Adrenal gland (tissue), 12 donors: ENCODE measurements around the gene CORO2B. TPM values are rescaled to one million over a fixed set of nuclear protein-coding genes. Genes with fewer than 3 reads are reported as not detected.

ENCODE experiments used
- DNase-seq, 7 donors: peaks; one replicate each; pipeline ENCODE4 v3.0.0-alpha.2; 2019 to 2020
- H3K27ac ChIP-seq, 5 donors: fragments of 200-600 bp; sonication (generic) in 4 of 5; 1 replicate in 3 of 5; 2 replicates in 2 of 5; pipeline versions ENCODE4 v1.5.1 to v1.8.0; 2016 to 2020; ENCODE audit warnings: mild to moderate bottlenecking in 1 of 5
- H3K27me3 ChIP-seq: fragments of 200-600 bp; 2 replicates; pipeline ENCODE4 v1.8.0; 2021
- H3K36me3 ChIP-seq, 2 donors: fragments of 200-600 bp; replicated peaks in 1 of 2; 1 replicate in 1 of 2; 2 replicates in 1 of 2; pipeline versions ENCODE4 v1.5.1 to v1.8.0; 2018 to 2022
- H3K4me1 ChIP-seq, 2 donors: fragments of 200-600 bp; replicated peaks in 1 of 2; 1 replicate in 1 of 2; 2 replicates in 1 of 2; pipeline versions ENCODE4 v1.5.1 to v1.8.0; 2018 to 2021
- H3K4me3 ChIP-seq, 4 donors: fragments of 200-600 bp; sonication (generic) in 3 of 4; one replicate each; pipeline ENCODE4 v1.5.1; 2016 to 2018
- H3K9me3 ChIP-seq, 3 donors: fragments of 200-600 bp; sonication (generic) in 1 of 3; replicated peaks in 1 of 3; 1 replicate in 2 of 3; 2 replicates in 1 of 3; pipeline versions ENCODE4 v1.5.1 to v1.8.0; 2016 to 2021
- POLR2A ChIP-seq, 2 donors: fragments of 450-650 bp; IDR thresholded peaks; one replicate each; pipeline ENCODE4 v1.6.1; 2017; ENCODE audit warnings: antibody characterized with exemption in 2 of 2, mild to moderate bottlenecking in 2 of 2, moderate library complexity in 1 of 2
- WGBS, 4 donors: extraction: QIAGEN DNeasy Blood & Tissue Kit in 2 of 4; methylation state at CpG; one replicate each; pipeline versions ENCODE4 v1.1.5 to v1.1.7; 2013 to 2017; 5-methylcytosine and 5-hydroxymethylcytosine counted together
- intact Hi-C, 2 donors: fragments of 100-400 bp; cut with DNase I; formaldehyde crosslinking; loops; one replicate each; pipeline versions ENCODE4 v1.14.1 to v1.15.0; 2022 to 2023
- polyA plus RNA-seq, 3 donors: library from polyadenylated mRNA; stranded (reverse); fragments of 200-250 nt in 2 of 3; fragments of 350-450 nt in 1 of 3; fragmentation: Illumina TruSeq in 1 of 3; extraction: RNeasy Lipid Tissue Mini Kit (QIAGEN cat#74804) in 1 of 3; gene quantifications; one replicate each; pipeline ENCODE4 v1.2.3, GENCODE V29; 2013 to 2014
- total RNA-seq, 9 donors: library from RNA; depleted of rRNA in 4 of 9; stranded (reverse); fragments of >200 nt in 4 of 9; fragments of 120-200 nt in 1 of 9; fragmentation: NEBNext Ultra II Directional in 1 of 9; extraction: Animal tissue kit (Norgen Biotek cat#: 25700) in 1 of 9; gene quantifications; one replicate each; pipeline versions ENCODE4 v1.1.0 to v1.2.4, GENCODE V29; 2013 to 2023
- TF ChIP-seq, protein P1 (sequence below), 6 experiments: fragments of 450-650 bp in 4 of 6; fragments of 200-600 bp in 2 of 6; sonication (generic) in 1 of 6; IDR thresholded peaks; 1 replicate in 5 of 6; 2 replicates in 1 of 6; pipeline versions ENCODE4 v1.5.1 to v1.8.0; 2016 to 2021; ENCODE audit warnings: antibody characterized with exemption in 6 of 6, mild to moderate bottlenecking in 2 of 6, moderate library complexity in 1 of 6
- donor health status: healthy with polysubstance abuse.
- donor health status: Bipolar disorder and iron deficiency.
- donor health status: DM: yes; HTN: yes; CAD: no.
- donor health status: DM: no; HTN: no; CAD: no.
- donor health status: DM: no; HTN: no; CAD: no.
- donor health status: DM: yes; HTN: yes; CAD: no.

Gene CORO2B
- total and polyA plus RNA-seq, 12 donors: 2.8 to 8.4 (median 4.3) TPM

DNA sequence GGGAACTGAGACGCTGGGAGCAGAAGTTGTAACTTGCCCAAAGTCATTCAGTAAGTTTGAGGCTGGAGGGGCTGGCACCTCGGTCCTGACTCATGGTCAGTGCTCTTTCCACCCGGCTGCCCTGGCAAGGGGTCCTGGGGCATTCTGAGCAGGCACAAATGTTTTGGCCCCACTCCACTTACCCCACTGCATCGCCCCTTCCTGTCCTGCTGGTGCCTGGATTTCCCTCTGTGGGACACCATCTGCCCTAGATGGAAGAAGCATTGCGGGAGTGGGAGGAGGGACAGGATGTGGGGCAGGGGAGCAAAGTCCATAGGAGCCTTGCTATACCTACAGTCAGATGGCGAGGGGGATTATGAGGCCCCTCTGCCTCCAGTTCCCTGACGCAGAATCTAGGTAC is 4.5 kb downstream of the CORO2B start:
- peak overlapping the region in 1 of 5 donors; percentile 22 for H3K27ac ChIP-seq
- 70 to 89% (median 84%) methylated on average over 5 to 7 of the region's 7 CpGs for WGBS, 4 donors
- TF ChIP-seq, protein P1, sequence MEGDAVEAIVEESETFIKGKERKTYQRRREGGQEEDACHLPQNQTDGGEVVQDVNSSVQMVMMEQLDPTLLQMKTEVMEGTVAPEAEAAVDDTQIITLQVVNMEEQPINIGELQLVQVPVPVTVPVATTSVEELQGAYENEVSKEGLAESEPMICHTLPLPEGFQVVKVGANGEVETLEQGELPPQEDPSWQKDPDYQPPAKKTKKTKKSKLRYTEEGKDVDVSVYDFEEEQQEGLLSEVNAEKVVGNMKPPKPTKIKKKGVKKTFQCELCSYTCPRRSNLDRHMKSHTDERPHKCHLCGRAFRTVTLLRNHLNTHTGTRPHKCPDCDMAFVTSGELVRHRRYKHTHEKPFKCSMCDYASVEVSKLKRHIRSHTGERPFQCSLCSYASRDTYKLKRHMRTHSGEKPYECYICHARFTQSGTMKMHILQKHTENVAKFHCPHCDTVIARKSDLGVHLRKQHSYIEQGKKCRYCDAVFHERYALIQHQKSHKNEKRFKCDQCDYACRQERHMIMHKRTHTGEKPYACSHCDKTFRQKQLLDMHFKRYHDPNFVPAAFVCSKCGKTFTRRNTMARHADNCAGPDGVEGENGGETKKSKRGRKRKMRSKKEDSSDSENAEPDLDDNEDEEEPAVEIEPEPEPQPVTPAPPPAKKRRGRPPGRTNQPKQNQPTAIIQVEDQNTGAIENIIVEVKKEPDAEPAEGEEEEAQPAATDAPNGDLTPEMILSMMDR (IDR thresholded peaks at IDR 0.05): no peak
- TF ChIP-seq POLR2A (IDR thresholded peaks at IDR 0.05): no peak
- no peak overlapping the region for H3K4me3 ChIP-seq
- no peaks in the 10 kb centered on the region for H3K36me3 ChIP-seq
- peaks cover 0 to 18% of the 10 kb centered on the region in 2 donors for H3K4me1 ChIP-seq
- no peaks in the 10 kb centered on the region for H3K9me3 ChIP-seq
- no peak for DNase-seq
- intact Hi-C loops: no loop called here
- peaks cover 10% of the 10 kb centered on the region for H3K27me3 ChIP-seq

DNA sequence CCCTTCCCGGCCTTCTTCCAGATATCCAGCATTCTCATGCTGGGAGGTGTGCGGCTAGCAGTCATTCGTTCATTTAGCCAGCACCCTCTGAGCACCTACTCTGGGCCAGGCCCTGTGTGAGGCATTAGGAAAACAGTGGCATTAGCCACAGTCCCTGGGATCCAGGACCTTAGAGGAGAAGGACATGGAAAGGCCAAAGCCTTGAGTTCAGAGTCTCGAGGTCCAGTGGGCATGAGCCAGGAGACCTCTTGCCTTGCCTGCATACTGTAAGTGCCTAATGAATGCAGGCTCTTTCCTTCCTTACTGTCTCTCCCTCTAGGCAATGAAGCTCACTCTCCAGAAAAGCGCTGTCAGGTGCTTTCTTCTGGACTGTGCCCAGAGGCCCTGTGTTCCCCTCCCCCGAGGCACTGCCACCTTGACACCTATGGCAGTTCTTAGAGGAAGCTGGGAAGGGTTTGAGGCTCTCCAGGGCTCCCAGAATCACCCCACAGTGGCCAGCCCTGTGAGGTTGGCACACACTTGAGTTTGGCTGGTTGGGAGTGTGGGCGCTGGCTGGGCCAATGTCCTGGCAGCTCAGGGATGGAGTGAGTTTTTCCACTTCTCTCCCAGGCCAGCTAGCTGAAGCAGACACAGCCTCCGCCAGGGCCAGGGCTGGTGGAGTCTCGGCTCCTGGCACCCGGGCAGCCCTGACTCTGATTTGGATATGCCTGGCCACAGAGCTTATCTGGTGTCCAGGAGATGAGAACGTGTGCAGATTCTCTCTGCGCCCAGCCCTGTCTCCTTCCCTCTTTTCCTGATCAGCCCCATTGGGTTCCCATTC is 5.4 kb downstream of the CORO2B start:
- Histone ChIP-seq H3K27ac (peak overlapping the region in 1 of 5 donors; percentile 82), H3K36me3 (no peaks in the 10 kb centered on the region), H3K4me3 (no peak overlapping the region), H3K4me1 (peaks cover 0 to 15% of the 10 kb centered on the region in 2 donors), H3K27me3 (peaks cover 6% of the 10 kb centered on the region), H3K9me3 (no peaks in the 10 kb centered on the region)
- WGBS, 4 donors: 89 to 90% (median 89%) methylated on average over 5 to 12 of the region's 12 CpGs
- TF ChIP-seq POLR2A (IDR thresholded peaks at IDR 0.05): no peak
- TF ChIP-seq, protein P1 (IDR thresholded peaks at IDR 0.05): no peak
- no peak for DNase-seq
- intact Hi-C loops: no loop called here

DNA sequence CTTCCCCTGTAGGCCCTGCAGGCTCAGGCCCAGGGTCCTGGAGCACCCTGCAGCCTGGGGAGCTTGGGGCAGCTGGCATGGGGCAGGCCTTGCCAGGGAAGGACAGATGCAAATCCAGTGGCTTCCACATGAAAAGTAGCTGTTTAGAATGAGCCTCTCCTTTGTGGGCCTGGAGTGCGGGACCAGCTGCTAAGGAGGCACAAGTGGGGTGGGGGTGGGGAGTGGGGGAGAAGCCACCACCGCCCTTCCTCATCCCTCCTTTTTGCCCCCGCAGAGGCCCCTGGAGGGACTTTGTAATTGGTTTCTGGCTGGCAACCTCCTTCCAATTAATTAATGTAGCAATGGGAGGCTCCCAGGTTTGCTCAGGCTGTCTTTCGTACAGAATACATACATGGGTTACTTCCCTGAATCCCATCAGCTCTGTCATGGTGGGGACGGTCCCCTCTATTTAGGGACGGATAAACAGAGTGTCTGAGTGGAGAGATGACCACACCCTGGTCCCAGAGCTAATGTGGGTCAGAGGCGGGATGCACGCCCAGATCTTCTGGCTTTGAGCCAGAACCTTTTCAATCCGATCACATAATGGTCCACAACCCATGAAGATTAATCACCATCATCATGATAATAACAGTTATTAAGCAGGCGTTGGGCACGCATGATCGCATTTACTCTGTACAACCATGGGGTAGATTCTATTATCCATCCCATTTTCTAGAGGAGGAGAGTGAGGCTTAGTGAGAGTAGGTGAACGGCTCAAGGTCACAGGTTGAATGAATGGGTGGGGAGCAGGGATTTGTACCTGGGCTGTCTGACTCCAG is 6.2 kb downstream of the CORO2B start:
- no peaks in the 10 kb centered on the region for H3K27me3 ChIP-seq
- WGBS, 4 donors: 78 to 84% (median 82%) methylated on average over 12 to 13 of the region's 13 CpGs
- no peaks in the 10 kb centered on the region for H3K36me3 ChIP-seq
- DNase-seq: no peak
- H3K9me3 ChIP-seq: no peaks in the 10 kb centered on the region
- H3K27ac ChIP-seq: peak overlapping the region in 1 of 5 donors; percentile 82
- H3K4me3 ChIP-seq: no peak overlapping the region
- H3K4me1 ChIP-seq: peaks cover 0 to 15% of the 10 kb centered on the region in 2 donors
- no peak for TF ChIP-seq POLR2A (IDR thresholded peaks at IDR 0.05)
- TF ChIP-seq, protein P1 (IDR thresholded peaks at IDR 0.05): no peak
- intact Hi-C loops: no loop called here

DNA sequence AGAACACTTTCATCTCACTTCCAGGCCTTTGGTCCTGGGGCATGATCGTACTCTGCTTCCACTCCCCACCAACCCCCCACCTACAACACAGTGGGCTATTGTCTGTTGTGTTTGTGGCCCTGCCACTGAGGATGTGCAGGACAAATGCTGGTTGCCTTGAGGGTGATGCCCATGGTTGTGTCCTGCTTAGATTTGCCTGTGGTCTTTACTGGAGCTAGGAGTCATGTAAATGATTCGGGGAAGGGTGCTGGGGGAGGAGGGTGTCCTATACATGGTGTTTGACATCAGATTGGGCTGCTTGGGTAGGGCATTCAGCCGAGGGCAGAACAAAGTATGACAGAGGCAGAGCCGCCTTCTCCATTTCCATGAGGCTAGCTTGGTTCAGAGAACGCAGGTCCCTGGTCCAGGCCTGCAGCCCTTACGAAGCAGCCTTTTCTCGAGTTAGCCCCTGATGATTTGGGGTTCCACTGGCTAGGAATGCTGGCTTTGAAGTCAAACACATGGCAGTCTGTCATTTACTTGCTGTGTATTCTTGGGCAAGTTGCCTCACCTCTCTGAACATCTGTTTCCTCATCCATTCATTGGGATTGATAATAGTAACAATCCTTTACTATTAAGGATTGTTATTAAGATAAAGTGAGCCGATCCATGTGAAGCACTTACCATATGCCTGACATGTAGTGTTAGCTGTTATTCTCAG is 6.9 kb downstream of the CORO2B start:
- 80 to 87% (median 84%) methylated on average over 8 of the region's 8 CpGs for WGBS, 4 donors
- H3K4me1 ChIP-seq: peaks cover 0 to 15% of the 10 kb centered on the region in 2 donors
- H3K27me3 ChIP-seq: no peaks in the 10 kb centered on the region
- no peak for TF ChIP-seq POLR2A (IDR thresholded peaks at IDR 0.05)
- TF ChIP-seq, protein P1 (IDR thresholded peaks at IDR 0.05): no peak
- no peaks in the 10 kb centered on the region for H3K9me3 ChIP-seq
- intact Hi-C loops: no loop called here
- no peaks in the 10 kb centered on the region for H3K36me3 ChIP-seq
- DNase-seq: no peak
- no peak overlapping the region for H3K4me3 ChIP-seq
- H3K27ac ChIP-seq: peak overlapping the region in 1 of 5 donors; percentile 82
